Left ventricle myocardium inferior (tissue), 1 donor: Measurements from ENCODE around the gene KRT33B. TPM values are rescaled to one million over a fixed set of nuclear protein-coding genes. Genes with fewer than 3 reads are reported as not detected.

Source experiments
- DNase-seq: peaks from one replicate; pipeline ENCODE4 v3.0.0-alpha.2; 2020
- H3K27ac ChIP-seq: fragments of 200-600 bp; replicated peaks from 2 replicates; pipeline ENCODE4 v1.8.0; 2021
- H3K27me3 ChIP-seq: fragments of 200-600 bp; 2 replicates; pipeline ENCODE4 v1.8.0; 2021; ENCODE audit warnings: low read depth
- H3K36me3 ChIP-seq: fragments of 200-600 bp; 2 replicates; pipeline ENCODE4 v1.8.0; 2021
- H3K4me1 ChIP-seq: fragments of 200-600 bp; 2 replicates; pipeline ENCODE4 v1.8.0; 2021
- H3K4me3 ChIP-seq: fragments of 200-600 bp; 2 replicates; pipeline ENCODE4 v1.8.0; 2021; ENCODE audit warnings: mild to moderate bottlenecking, moderate library complexity
- H3K9me3 ChIP-seq: fragments of 200-600 bp; replicated peaks from 2 replicates; pipeline ENCODE4 v1.8.0; 2021
- intact Hi-C: fragments of 100-400 bp; cut with micrococcal nuclease; formaldehyde crosslinking; loops from one replicate; pipeline ENCODE4 v1.11.0; 2022
- total RNA-seq: library from RNA; stranded (reverse); fragmentation: NEBNext Ultra II Directional; extraction: Animal tissue kit (Norgen Biotek cat#: 25700); gene quantifications from one replicate; pipeline ENCODE4 v1.2.1, GENCODE V29; 2021
- TF ChIP-seq, protein P1 (sequence below): fragments of 200-600 bp; IDR thresholded peaks from 2 replicates; pipeline ENCODE4 v1.8.0; 2021; ENCODE audit warnings: antibody characterized with exemption, mild to moderate bottlenecking, borderline replicate concordance
- donor health status: DM: no; HTN: yes; CAD: no; lungs with severe emphysema.

The KRT33B gene
- total RNA-seq, 1 donor from 2014 or later: not detected

DNA sequence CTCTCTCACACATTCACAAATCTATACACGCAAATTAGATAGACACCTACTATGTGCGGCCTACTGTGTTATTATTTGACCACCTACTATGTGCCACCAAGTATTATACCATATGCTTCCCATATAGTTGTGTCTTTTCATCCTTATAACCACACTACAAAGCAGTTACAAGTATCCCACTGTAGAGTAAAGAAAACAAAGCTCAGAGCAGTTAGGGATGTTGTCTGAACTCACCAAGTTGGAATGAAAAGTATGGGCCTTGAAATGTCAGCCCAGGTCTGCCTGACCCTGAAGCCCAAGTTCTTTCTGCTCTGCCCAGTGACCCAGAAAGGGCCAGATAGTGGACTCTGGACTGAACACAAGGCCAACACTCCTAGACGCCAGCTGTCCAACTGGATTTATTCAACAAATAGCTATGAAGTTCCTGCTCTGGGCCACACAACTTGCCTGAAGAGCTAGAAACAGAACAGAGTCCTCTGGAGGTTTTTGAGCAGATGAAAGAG, 46.3 kb upstream of the KRT33B start:
- no peak overlapping the region for H3K27ac ChIP-seq

DNA sequence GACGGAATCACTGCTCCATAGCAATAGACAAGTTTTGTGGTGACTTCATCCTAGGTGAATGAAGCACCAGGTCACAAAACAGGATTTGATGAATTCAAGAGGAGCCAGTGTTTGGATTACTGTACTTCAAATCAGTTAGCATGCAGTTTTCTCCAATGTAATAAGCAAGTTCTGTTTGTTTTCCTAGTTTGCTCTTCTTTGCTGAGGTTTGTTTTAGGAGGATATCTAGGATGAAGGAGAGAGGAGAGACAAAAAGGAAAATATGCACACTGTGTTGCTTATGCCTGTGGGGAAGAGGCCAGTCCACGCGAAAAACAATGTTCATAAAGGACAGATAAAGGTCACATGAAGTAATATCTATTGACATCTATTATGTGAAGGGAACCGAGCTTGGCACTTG, 45.8 kb upstream of the KRT33B start:
- intact Hi-C loops: no loop called here
- H3K4me3 ChIP-seq: no peak overlapping the region
- H3K27me3 ChIP-seq: peaks cover 27% of the 10 kb centered on the region
- H3K36me3 ChIP-seq: no peaks in the 10 kb centered on the region
- H3K27ac ChIP-seq: no peak overlapping the region
- H3K4me1 ChIP-seq: peaks cover 13% of the 10 kb centered on the region
- no peak for DNase-seq
- peaks cover 6% of the 10 kb centered on the region for H3K9me3 ChIP-seq
- TF ChIP-seq, protein P1, sequence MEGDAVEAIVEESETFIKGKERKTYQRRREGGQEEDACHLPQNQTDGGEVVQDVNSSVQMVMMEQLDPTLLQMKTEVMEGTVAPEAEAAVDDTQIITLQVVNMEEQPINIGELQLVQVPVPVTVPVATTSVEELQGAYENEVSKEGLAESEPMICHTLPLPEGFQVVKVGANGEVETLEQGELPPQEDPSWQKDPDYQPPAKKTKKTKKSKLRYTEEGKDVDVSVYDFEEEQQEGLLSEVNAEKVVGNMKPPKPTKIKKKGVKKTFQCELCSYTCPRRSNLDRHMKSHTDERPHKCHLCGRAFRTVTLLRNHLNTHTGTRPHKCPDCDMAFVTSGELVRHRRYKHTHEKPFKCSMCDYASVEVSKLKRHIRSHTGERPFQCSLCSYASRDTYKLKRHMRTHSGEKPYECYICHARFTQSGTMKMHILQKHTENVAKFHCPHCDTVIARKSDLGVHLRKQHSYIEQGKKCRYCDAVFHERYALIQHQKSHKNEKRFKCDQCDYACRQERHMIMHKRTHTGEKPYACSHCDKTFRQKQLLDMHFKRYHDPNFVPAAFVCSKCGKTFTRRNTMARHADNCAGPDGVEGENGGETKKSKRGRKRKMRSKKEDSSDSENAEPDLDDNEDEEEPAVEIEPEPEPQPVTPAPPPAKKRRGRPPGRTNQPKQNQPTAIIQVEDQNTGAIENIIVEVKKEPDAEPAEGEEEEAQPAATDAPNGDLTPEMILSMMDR: no peak

More for the DNA sequence above, 46.3 kb upstream of the KRT33B start:
- TF ChIP-seq, protein P1: no peak
- H3K9me3 ChIP-seq: peaks cover 6% of the 10 kb centered on the region
- no peak for DNase-seq
- H3K27me3 ChIP-seq: peaks cover 27% of the 10 kb centered on the region
- peaks cover 13% of the 10 kb centered on the region for H3K4me1 ChIP-seq
- intact Hi-C loops: no loop called here
- H3K4me3 ChIP-seq: no peak overlapping the region
- no peaks in the 10 kb centered on the region for H3K36me3 ChIP-seq

DNA sequence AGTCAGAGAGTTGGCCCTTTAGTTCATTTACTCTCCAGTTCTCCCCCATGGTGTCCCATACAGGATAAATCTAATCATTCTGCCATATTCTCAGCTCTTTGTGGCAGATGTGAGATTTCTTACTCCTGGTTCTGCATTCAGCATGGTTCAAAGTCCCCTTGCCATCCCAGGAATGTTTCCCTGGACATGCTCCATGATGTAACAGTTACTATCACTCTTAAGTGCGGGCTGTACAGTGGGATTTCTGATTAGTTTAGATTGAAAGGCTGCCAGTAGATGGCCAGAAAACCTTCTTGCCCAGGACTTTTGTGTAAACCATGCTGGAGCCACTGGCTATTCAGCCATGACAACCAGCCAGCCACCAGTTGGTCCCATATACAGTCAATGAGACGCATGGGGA, 44.4 kb upstream of the KRT33B start:
- no peaks in the 10 kb centered on the region for H3K36me3 ChIP-seq
- peaks cover 6% of the 10 kb centered on the region for H3K9me3 ChIP-seq
- no peak overlapping the region for H3K4me3 ChIP-seq
- intact Hi-C loops: no loop called here
- DNase-seq: no peak
- peaks cover 23% of the 10 kb centered on the region for H3K27me3 ChIP-seq
- TF ChIP-seq, protein P1: no peak
- peaks cover 13% of the 10 kb centered on the region for H3K4me1 ChIP-seq
- no peak overlapping the region for H3K27ac ChIP-seq

DNA sequence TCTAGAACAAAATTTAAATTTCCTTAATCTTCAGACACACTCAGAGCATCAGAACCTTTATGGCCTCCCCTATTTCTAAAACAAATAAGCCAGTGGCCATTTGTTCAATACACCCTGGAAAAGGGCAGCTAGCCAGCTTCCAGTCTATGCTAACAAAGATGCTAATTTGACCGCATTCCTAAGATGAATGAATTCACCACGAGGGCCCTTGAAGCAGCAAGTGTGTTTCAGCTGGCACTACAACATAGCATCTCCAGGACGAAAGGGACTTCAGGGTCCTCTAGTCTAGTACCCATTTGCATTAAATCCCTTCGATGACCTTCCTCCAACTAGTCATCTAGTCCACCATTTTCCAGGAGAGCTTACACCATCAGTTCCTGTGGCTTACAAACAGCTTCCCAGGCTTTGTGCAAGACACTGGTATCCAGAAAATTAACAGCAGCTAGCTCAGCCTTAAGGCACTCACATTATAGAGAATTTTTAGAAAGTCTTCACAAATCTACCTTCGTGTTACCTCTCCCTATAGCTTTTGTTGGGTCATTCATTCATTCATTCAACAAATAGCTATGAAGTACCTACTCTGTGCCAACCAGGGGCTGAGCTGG, 43.8 kb upstream of the KRT33B start:
- DNase-seq: no peak

DNA sequence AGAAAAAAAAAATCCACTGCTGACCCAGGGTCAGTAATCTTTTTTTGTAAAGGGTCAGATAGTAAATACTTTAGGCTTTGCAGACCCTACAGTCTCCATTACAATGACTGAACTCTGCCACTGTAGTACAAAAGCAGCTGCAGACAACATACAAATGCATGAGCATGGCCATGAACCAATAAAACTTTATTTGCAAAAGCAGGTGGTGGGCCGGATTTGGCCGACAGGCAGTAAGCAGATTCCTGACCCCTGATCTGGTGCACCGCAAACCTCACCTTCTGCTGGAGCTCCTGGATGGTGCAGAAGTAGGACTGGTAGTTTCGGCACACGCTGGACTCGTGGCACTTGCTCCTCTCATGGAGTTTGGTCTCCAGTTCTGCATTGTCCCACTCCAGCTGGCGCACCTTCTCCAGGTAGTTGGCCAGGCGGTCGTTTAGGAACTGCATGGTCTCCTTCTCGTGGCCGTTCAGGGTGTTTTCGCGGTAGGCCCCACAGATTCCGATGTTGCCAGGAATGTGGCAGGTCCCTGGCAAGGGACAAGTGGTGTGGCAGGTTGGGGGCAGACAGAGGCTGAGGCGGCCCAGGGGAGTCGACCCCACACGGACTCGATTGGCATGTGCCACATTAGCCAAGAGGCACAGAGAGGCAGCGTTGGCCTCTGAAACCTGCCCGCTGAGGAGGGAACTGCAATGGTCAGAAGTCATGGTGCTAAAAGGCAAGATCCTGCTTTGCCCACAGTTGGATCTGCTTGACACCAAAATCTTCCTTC, 41.6 kb upstream of the KRT33B start:
- no peak overlapping the region for H3K27ac ChIP-seq
- intact Hi-C loops: no loop called here
- TF ChIP-seq, protein P1: no peak
- H3K27me3 ChIP-seq: peaks cover 31% of the 10 kb centered on the region
- H3K4me1 ChIP-seq: peaks cover 6% of the 10 kb centered on the region
- no peak for DNase-seq
- H3K4me3 ChIP-seq: no peak overlapping the region
- no peaks in the 10 kb centered on the region for H3K36me3 ChIP-seq
- peaks cover 6% of the 10 kb centered on the region for H3K9me3 ChIP-seq

More for the DNA sequence above, 43.8 kb upstream of the KRT33B start:
- peaks cover 6% of the 10 kb centered on the region for H3K9me3 ChIP-seq
- H3K27me3 ChIP-seq: peaks cover 23% of the 10 kb centered on the region
- intact Hi-C loops: no loop called here
- TF ChIP-seq, protein P1: no peak
- H3K27ac ChIP-seq: no peak overlapping the region
- H3K36me3 ChIP-seq: no peaks in the 10 kb centered on the region
- H3K4me1 ChIP-seq: peaks cover 13% of the 10 kb centered on the region
- H3K4me3 ChIP-seq: no peak overlapping the region
